Pancreas (tissue), 10 donors: ENCODE results near the gene ZBTB4. TPM values are rescaled to one million over a fixed set of nuclear protein-coding genes. Genes with fewer than 3 reads are reported as not detected.
A peak's percentile ranks its signal among the peaks of the same experiment; 100 is the strongest.

Source experiments
- ATAC-seq, 4 donors: fragments of 200-7000 bp; cut with Tn5 transposase; one replicate each; pipeline versions ENCODE4 v1.8.0 to v1.9.1; 2020; ENCODE audit warnings: mild to moderate bottlenecking in 4 of 4, moderate library complexity in 4 of 4
- DNase-seq, 6 donors: peaks; one replicate each; pipeline ENCODE4 v3.0.0-alpha.2; 2020
- FAIRE-seq: peaks from 2 replicates; lab custom pipeline; 2012; peaks lifted over from hg19 to GRCh38; lab: Jason Lieb, UNC
- H3K27ac ChIP-seq, 4 donors: fragments of 200-600 bp; sonication (generic); 1 replicate in 3 of 4; 2 replicates in 1 of 4; pipeline versions ENCODE4 v1.5.0 to v1.8.0; 2020
- H3K27me3 ChIP-seq, 4 donors: fragments of 200-600 bp; one replicate each; pipeline ENCODE4 v1.8.0; 2021
- H3K36me3 ChIP-seq, 3 donors: fragments of 200-600 bp; sonication (generic) in 1 of 3; one replicate each; pipeline versions ENCODE4 v1.5.0 to v1.8.0; 2020 to 2021
- H3K4me1 ChIP-seq, 3 donors: fragments of 200-600 bp; one replicate each; pipeline ENCODE4 v1.8.0; 2021
- H3K4me3 ChIP-seq, 4 donors: fragments of 200-600 bp; sonication (generic) in 2 of 4; one replicate each; pipeline versions ENCODE4 v1.5.0 to v1.8.0; 2020 to 2021
- H3K9me3 ChIP-seq, 4 donors: fragments of 200-600 bp; one replicate each; pipeline ENCODE4 v1.8.0; 2021
- WGBS, 2 donors: extraction: QIAGEN DNeasy Blood & Tissue Kit; methylation state at CpG; one replicate each; pipeline ENCODE4 v1.1.7; 2013; 5-methylcytosine and 5-hydroxymethylcytosine counted together
- intact Hi-C, 3 donors: fragments of 100-400 bp; cut with DNase I; formaldehyde crosslinking; loops; one replicate each; pipeline versions ENCODE4 v1.11.1 to v1.14.2; 2022
- polyA plus RNA-seq, 2 donors: library from polyadenylated mRNA; stranded (reverse); fragments of 200-250 nt; gene quantifications; one replicate each; pipeline ENCODE4 v1.2.3, GENCODE V29; 2013
- total RNA-seq, 6 donors: library from RNA; stranded (reverse); fragmentation: NEBNext Ultra II Directional in 4 of 6; extraction: Animal tissue kit (Norgen Biotek cat#: 25700) in 4 of 6; gene quantifications; one replicate each; pipeline versions ENCODE4 v1.2.1 to v1.2.4, GENCODE V29; 2021 to 2023
- TF ChIP-seq, protein P1 (sequence below), 4 donors: fragments of 200-600 bp; sonication (generic) in 3 of 4; IDR thresholded peaks; one replicate each; pipeline versions ENCODE4 v1.5.0 to v1.8.0; 2021; ENCODE audit warnings: antibody characterized with exemption in 4 of 4
- donor health status: healthy with polysubstance abuse.
- donor health status: DM: no; HTN: no; CAD: no; lungs with moderate emphysema.
- donor health status: DM: no; HTN: no; CAD: no.
- donor health status: control.
- donor health status: control.
- donor health status: Bipolar disorder and iron deficiency.
- donor health status: DM: yes; HTN: yes; CAD: no.
- donor health status: DM: no; HTN: no; CAD: no.
- donor health status: DM: no; HTN: no; CAD: no.
- donor health status: DM: yes; HTN: yes; CAD: no.

The ZBTB4 gene
- total and polyA plus RNA-seq, 8 donors: 17.3 to 30.2 (median 21.0) TPM

GRCh38 chr17:7437950-7438614 lies 41.3 kb downstream of the ZBTB4 start:
- TF ChIP-seq, protein P1, sequence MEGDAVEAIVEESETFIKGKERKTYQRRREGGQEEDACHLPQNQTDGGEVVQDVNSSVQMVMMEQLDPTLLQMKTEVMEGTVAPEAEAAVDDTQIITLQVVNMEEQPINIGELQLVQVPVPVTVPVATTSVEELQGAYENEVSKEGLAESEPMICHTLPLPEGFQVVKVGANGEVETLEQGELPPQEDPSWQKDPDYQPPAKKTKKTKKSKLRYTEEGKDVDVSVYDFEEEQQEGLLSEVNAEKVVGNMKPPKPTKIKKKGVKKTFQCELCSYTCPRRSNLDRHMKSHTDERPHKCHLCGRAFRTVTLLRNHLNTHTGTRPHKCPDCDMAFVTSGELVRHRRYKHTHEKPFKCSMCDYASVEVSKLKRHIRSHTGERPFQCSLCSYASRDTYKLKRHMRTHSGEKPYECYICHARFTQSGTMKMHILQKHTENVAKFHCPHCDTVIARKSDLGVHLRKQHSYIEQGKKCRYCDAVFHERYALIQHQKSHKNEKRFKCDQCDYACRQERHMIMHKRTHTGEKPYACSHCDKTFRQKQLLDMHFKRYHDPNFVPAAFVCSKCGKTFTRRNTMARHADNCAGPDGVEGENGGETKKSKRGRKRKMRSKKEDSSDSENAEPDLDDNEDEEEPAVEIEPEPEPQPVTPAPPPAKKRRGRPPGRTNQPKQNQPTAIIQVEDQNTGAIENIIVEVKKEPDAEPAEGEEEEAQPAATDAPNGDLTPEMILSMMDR (IDR thresholded peaks at IDR 0.05): no peak
- intact Hi-C loops: loop anchor here in 2 of 3 donors (10.0 kb wide), 1 partner anchor 83 kb away; the partner anchor contains the start of genes KCTD11 (in 2 of the 2) and TMEM95 (in 2 of the 2)
- 70 to 74% methylated on average over 48 of the region's 48 CpGs for WGBS, 2 donors
- peak overlapping the region in 1 of 4 donors; percentile 22 for H3K4me3 ChIP-seq
- H3K36me3 ChIP-seq: no peaks in the 10 kb centered on the region
- peaks cover 5 to 18% (median 11%) of the 10 kb centered on the region in 3 donors for H3K4me1 ChIP-seq
- H3K27me3 ChIP-seq: no peaks in the 10 kb centered on the region
- no peaks in the 10 kb centered on the region for H3K9me3 ChIP-seq
- FAIRE-seq (no peak), ATAC-seq (no peak), DNase-seq (peak in 5 of 6 donors; percentile 31 to 73 (median 67))
- H3K27ac ChIP-seq: peak overlapping the region in 1 of 4 donors; percentile 5

GRCh38 chr17:7437369-7437863 lies 42.0 kb downstream of the ZBTB4 start:
- DNase-seq: peak in 2 of 6 donors; percentile 38 to 84
- FAIRE-seq: no peak
- TF ChIP-seq, protein P1 (IDR thresholded peaks at IDR 0.05): no peak
- ATAC-seq: no peak
- peaks cover 5 to 18% (median 11%) of the 10 kb centered on the region in 3 donors for H3K4me1 ChIP-seq
- H3K4me3 ChIP-seq: peak overlapping the region in 3 of 4 donors; percentile 38 to 70 (median 54)
- WGBS, 2 donors: 24 to 31% methylated on average over 25 to 31 of the region's 31 CpGs
- intact Hi-C loops: loop anchor here in 2 of 3 donors (10.0 kb wide), 1 partner anchor 83 kb away; the partner anchor contains the start of genes KCTD11 (in 2 of the 2) and TMEM95 (in 2 of the 2)
- peak overlapping the region; percentile 32 to 94 (median 90) for H3K27ac ChIP-seq
- no peaks in the 10 kb centered on the region for H3K9me3 ChIP-seq
- H3K36me3 ChIP-seq: no peaks in the 10 kb centered on the region
- no peaks in the 10 kb centered on the region for H3K27me3 ChIP-seq

DNA sequence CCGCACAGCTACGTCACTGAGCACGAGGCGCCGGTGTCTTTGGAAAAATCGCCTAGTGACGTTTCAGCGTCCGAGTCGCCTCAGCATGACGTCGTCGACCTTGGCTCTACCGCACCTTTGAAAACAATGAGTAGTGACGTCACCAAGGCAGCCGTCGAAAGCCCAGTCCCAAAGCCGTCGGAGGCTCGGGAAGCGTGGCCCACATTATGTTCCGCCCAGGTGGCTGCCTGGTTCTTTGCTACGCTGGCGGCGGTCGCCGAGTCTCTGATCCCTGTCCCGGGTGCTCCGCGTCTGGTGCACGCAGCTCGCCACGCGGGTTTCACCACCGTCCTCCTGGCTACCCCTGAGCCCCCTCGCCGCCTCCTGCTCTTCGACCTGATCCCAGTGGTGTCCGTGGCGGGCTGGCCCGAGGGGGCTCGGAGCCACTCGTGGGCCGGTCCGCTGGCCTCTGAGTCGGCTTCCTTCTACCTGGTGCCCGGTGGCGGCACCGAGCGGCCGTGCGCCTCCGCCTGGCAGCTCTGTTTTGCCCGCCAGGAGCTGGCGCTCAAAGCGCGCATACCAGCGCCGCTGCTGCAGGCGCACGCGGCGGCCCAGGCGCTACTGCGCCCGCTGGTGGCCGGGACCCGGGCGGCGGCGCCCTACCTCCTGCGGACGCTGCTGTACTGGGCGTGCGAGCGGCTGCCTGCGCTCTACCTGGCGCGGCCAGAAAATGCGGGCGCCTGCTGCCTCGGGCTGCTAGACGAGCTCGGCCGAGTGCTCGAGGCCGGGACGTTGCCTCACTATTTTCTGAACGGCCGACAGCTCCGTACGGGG lies 42.7 kb downstream of the ZBTB4 start:
- Histone ChIP-seq H3K36me3 (no peaks in the 10 kb centered on the region), H3K4me3 (peak overlapping the region; percentile 16 to 70 (median 46)), H3K4me1 (peaks cover 5 to 18% (median 11%) of the 10 kb centered on the region in 3 donors), H3K27me3 (no peaks in the 10 kb centered on the region), H3K9me3 (no peaks in the 10 kb centered on the region), H3K27ac (peak overlapping the region; percentile 86 to 97 (median 94))
- TF ChIP-seq, protein P1 (IDR thresholded peaks at IDR 0.05): peak; percentile 68 to 91 (median 86)
- intact Hi-C loops: loop anchor here in 2 of 3 donors (10.0 kb wide), 1 partner anchor 82 kb away; the partner anchor contains the start of genes KCTD11 (in 2 of the 2) and TMEM95 (in 2 of the 2)
- ATAC-seq (peak; percentile 75 to 83 (median 80)), DNase-seq (peak; percentile 79 to 96 (median 92)), FAIRE-seq (no peak)
- 2 to 3% methylated on average over 80 to 92 of the region's 92 CpGs for WGBS, 2 donors

- TF ChIP-seq, protein P1 (IDR thresholded peaks at IDR 0.05): no peak
- Histone ChIP-seq H3K27ac (peak overlapping the region; percentile 86 to 97 (median 94)), H3K9me3 (no peaks in the 10 kb centered on the region), H3K4me3 (peak overlapping the region; percentile 36 to 70 (median 46)), H3K27me3 (no peaks in the 10 kb centered on the region), H3K4me1 (peaks cover 5 to 18% (median 11%) of the 10 kb centered on the region in 3 donors), H3K36me3 (no peaks in the 10 kb centered on the region)
- WGBS, 2 donors: 5% methylated on average over 49 of the region's 49 CpGs
- DNase-seq: peak; percentile 52 to 87 (median 70)
- ATAC-seq: peak; percentile 26 to 47 (median 36)
- intact Hi-C loops: loop anchor here in 2 of 3 donors (10.0 kb wide), 1 partner anchor 81 kb away; the partner anchor contains the start of genes KCTD11 (in 2 of the 2) and TMEM95 (in 2 of the 2)
- no peak for FAIRE-seq
These were observed 43.5 kb downstream of the ZBTB4 start for GRCh38 chr17:7435676-7436555.
